Naive B cell (primary cell): ENCODE results near the gene PRR3. TPM values are rescaled to one million over a fixed set of nuclear protein-coding genes. Genes with fewer than 3 reads are reported as not detected.
A peak's percentile ranks its signal among the peaks of the same experiment; 100 is the strongest.
"Not testable (repeated sequence)": the region's sequence is repeated elsewhere in the genome, so short reads cannot be mapped to it uniquely, and the experiment has no call there.

Experiments used
- ATAC-seq, 2 donors: fragments of 150-1000 bp; cut with Tn5 transposase; 2 replicates each; pipeline ENCODE4 v1.10.0; 2021; ENCODE audit warnings: low read depth in 2 of 2, mild to moderate bottlenecking in 2 of 2, moderate library complexity in 2 of 2
- DNase-seq: peaks from one replicate; pipeline ENCODE4 v3.0.0; 2022
- H3K27ac Mint-ChIP-seq, 6 donors: one replicate each; pipeline ENCODE4 v1.8.0; 2020 to 2022; ENCODE audit warnings: mild to moderate bottlenecking in 6 of 6, mixed read lengths in 6 of 6, moderate library complexity in 5 of 6, inconsistent platforms in 2 of 6
- H3K27me3 Mint-ChIP-seq, 3 donors: one replicate each; pipeline ENCODE4 v1.8.0; 2021 to 2022; ENCODE audit warnings: mixed read lengths in 3 of 3, mild to moderate bottlenecking in 1 of 3
- H3K36me3 Mint-ChIP-seq, 2 donors: one replicate each; pipeline ENCODE4 v1.8.0; 2020 to 2022; ENCODE audit warnings: mixed read lengths in 2 of 2, inconsistent platforms in 1 of 2, mild to moderate bottlenecking in 1 of 2
- H3K4me1 Mint-ChIP-seq, 3 donors: one replicate each; pipeline ENCODE4 v1.8.0; 2020 to 2022; ENCODE audit warnings: mixed read lengths in 3 of 3, inconsistent platforms in 1 of 3, mild to moderate bottlenecking in 1 of 3, moderate library complexity in 1 of 3
- H3K4me3 Mint-ChIP-seq, 8 donors: one replicate each; pipeline ENCODE4 v1.8.0; 2020 to 2022; ENCODE audit warnings: mild to moderate bottlenecking in 8 of 8, mixed read lengths in 8 of 8, moderate library complexity in 8 of 8, inconsistent platforms in 2 of 8
- H3K9me3 Mint-ChIP-seq, 7 donors: one replicate each; pipeline ENCODE4 v1.8.0; 2020 to 2022; ENCODE audit warnings: mixed read lengths in 7 of 7, mild to moderate bottlenecking in 5 of 7, inconsistent platforms in 2 of 7, moderate library complexity in 1 of 7
- polyA plus RNA-seq, 6 donors: library from polyadenylated mRNA; unstranded; fragments of 300-500 nt; fragmentation: Illumina TruSeq; gene quantifications; one replicate each; pipeline ENCODE4 v1.2.3, GENCODE V29; 2021; ENCODE audit warnings: low read depth in 6 of 6

The PRR3 gene
- polyA plus RNA-seq, result 10 to 100 TPM in 4 of 6 donors, 1 to 10 TPM in 2; 8.1 to 14.2 (median 11.2) TPM

- ATAC-seq (peak; percentile 54 to 56), DNase-seq (peak; percentile 92)
- Mint-ChIP-seq H3K4me3 (peak within 1 kb of the TSS; percentile 98 to 100 (median 99)), H3K9me3 (no peaks in the 10 kb centered on the region), H3K4me1 (peaks cover 35 to 53% (median 49%) of the 10 kb centered on the region in 3 donors), H3K27me3 (no peaks in the 10 kb centered on the region), H3K27ac (peak within 1 kb of the TSS; percentile 99 to 100 (median 100)), H3K36me3 (peaks cover 7 to 24% of the 10 kb centered on the region in 2 donors)
Measured at GRCh38 chr6:30556906-30557682, at the start of gene PRR3. Gene PRR3 (plus strand): TSS chr6:30557295. CDS start chr6:30557345, 50 bp downstream.

GRCh38 chr6:30507849-30508827, 49.0 kb upstream of the PRR3 start:
- Mint-ChIP-seq H3K27me3 (no peaks in the 10 kb centered on the region), H3K9me3 (no peaks in the 10 kb centered on the region), H3K4me1 (peaks cover 46 to 69% (median 48%) of the 10 kb centered on the region in 3 donors), H3K4me3 (peak overlapping the region; percentile 73 to 91 (median 82)), H3K36me3 (no peaks in the 10 kb centered on the region), H3K27ac (peak overlapping the region; percentile 69 to 95 (median 82))
- peak; percentile 50 for DNase-seq
- peak; percentile 66 to 72 for ATAC-seq

GRCh38 chr6:30508890-30509736, 48.0 kb upstream of the PRR3 start:
- peak overlapping the region; percentile 8 to 95 (median 72) for H3K27ac Mint-ChIP-seq
- DNase-seq, result peak; percentile 81
- no peaks in the 10 kb centered on the region for H3K36me3 Mint-ChIP-seq
- peak; percentile 81 for ATAC-seq
- peaks cover 48 to 77% (median 48%) of the 10 kb centered on the region in 3 donors for H3K4me1 Mint-ChIP-seq
- no peaks in the 10 kb centered on the region for H3K27me3 Mint-ChIP-seq
- peak overlapping the region; percentile 73 to 91 (median 82) for H3K4me3 Mint-ChIP-seq
- no peaks in the 10 kb centered on the region for H3K9me3 Mint-ChIP-seq

- Mint-ChIP-seq H3K4me1 (peaks cover 59 to 85% (median 62%) of the 10 kb centered on the region in 3 donors), H3K27ac (peak overlapping the region; percentile 54 to 94 (median 75)), H3K27me3 (no peaks in the 10 kb centered on the region), H3K36me3 (no peaks in the 10 kb centered on the region), H3K4me3 (peak overlapping the region; percentile 10 to 91 (median 81)), H3K9me3 (no peaks in the 10 kb centered on the region)
- ATAC-seq (no peak), DNase-seq (no peak)
Measured at GRCh38 chr6:30510419-30511168, 46.5 kb upstream of the PRR3 start.

GRCh38 chr6:30511169-30511546, 45.9 kb upstream of the PRR3 start:
- ATAC-seq (no peak), DNase-seq (no peak)
- no peaks in the 10 kb centered on the region for H3K36me3 Mint-ChIP-seq
- H3K4me1 Mint-ChIP-seq, result peaks cover 56 to 87% (median 68%) of the 10 kb centered on the region in 3 donors
- H3K9me3 Mint-ChIP-seq, result no peaks in the 10 kb centered on the region
- peak overlapping the region; percentile 73 to 91 (median 84) for H3K4me3 Mint-ChIP-seq
- H3K27me3 Mint-ChIP-seq, result no peaks in the 10 kb centered on the region
- peak overlapping the region in 5 of 6 donors; percentile 74 to 94 (median 82) for H3K27ac Mint-ChIP-seq

GRCh38 chr6:30513451-30513850, 43.6 kb upstream of the PRR3 start:
- peak overlapping the region in 4 of 8 donors; percentile 24 to 81 (median 31) for H3K4me3 Mint-ChIP-seq
- H3K27me3 Mint-ChIP-seq, result no peaks in the 10 kb centered on the region
- peaks cover 0 to 5% (median 0%) of the 10 kb centered on the region in 7 donors for H3K9me3 Mint-ChIP-seq
- DNase-seq, result no peak
- no peaks in the 10 kb centered on the region for H3K36me3 Mint-ChIP-seq
- H3K4me1 Mint-ChIP-seq, result peaks cover 50 to 88% (median 64%) of the 10 kb centered on the region in 3 donors
- H3K27ac Mint-ChIP-seq, result peak overlapping the region in 1 of 6 donors; percentile 99
- ATAC-seq, result no peak

- peaks cover 41 to 93% (median 65%) of the 10 kb centered on the region in 3 donors for H3K4me1 Mint-ChIP-seq
- H3K4me3 Mint-ChIP-seq, result peak overlapping the region; percentile 86 to 97 (median 95)
- ATAC-seq (no peak), DNase-seq (no peak)
- peaks cover 0 to 9% (median 0%) of the 10 kb centered on the region in 7 donors for H3K9me3 Mint-ChIP-seq
- no peaks in the 10 kb centered on the region for H3K36me3 Mint-ChIP-seq
- peak overlapping the region in 5 of 6 donors; percentile 82 to 99 (median 99) for H3K27ac Mint-ChIP-seq
- H3K27me3 Mint-ChIP-seq, result no peaks in the 10 kb centered on the region
Measured at GRCh38 chr6:30515106-30515505, 42.0 kb upstream of the PRR3 start.

- H3K4me3 Mint-ChIP-seq, result peak overlapping the region; percentile 86 to 97 (median 95)
- H3K9me3 Mint-ChIP-seq, result peaks cover 0 to 9% (median 0%) of the 10 kb centered on the region in 7 donors
- H3K27ac Mint-ChIP-seq, result peak overlapping the region; percentile 97 to 99 (median 99)
- no peaks in the 10 kb centered on the region for H3K36me3 Mint-ChIP-seq
- no peaks in the 10 kb centered on the region for H3K27me3 Mint-ChIP-seq
- peak; percentile 83 for ATAC-seq
- DNase-seq, result peak; percentile 91
- peaks cover 35 to 93% (median 61%) of the 10 kb centered on the region in 3 donors for H3K4me1 Mint-ChIP-seq
Measured at GRCh38 chr6:30515944-30516753, 40.9 kb upstream of the PRR3 start.

GRCh38 chr6:30516754-30517076, 40.4 kb upstream of the PRR3 start:
- ATAC-seq, H3K36me3 Mint-ChIP-seq, H3K27me3 Mint-ChIP-seq, H3K9me3 Mint-ChIP-seq, DNase-seq: not testable (repeated sequence)
- peak overlapping the region; percentile 97 to 99 (median 99) for H3K27ac Mint-ChIP-seq
- peaks cover 29 to 90% (median 60%) of the 10 kb centered on the region in 3 donors for H3K4me1 Mint-ChIP-seq
- peak overlapping the region; percentile 86 to 97 (median 95) for H3K4me3 Mint-ChIP-seq

- Mint-ChIP-seq H3K4me1 (peaks cover 33 to 90% (median 60%) of the 10 kb centered on the region in 3 donors), H3K27ac (peak overlapping the region in 2 of 6 donors; percentile 75 to 87), H3K4me3 (peak overlapping the region in 6 of 8 donors; percentile 23 to 74 (median 48))
- not testable (repeated sequence) for H3K36me3 Mint-ChIP-seq, DNase-seq, H3K9me3 Mint-ChIP-seq, H3K27me3 Mint-ChIP-seq, ATAC-seq
Measured at GRCh38 chr6:30517767-30518504, 39.2 kb upstream of the PRR3 start.
